IPS-18c (cell line): ENCODE measurements around the gene EXOC3.

Experiments used
- H3K4me3 ChIP-seq: 2 replicates; pipeline ENCODE4 v1.7.0; 2013; ENCODE audit warnings: low read depth, mild to moderate bottlenecking, low read length, moderate library complexity; ENCODE audit not compliant: insufficient read depth
- H3K9me3 ChIP-seq: one replicate; pipeline ENCODE4 v1.6.1; 2013; ENCODE audit warnings: mild to moderate bottlenecking, low read length, moderate library complexity; ENCODE audit not compliant: control insufficient read depth, insufficient read depth

The EXOC3 gene

DNA sequence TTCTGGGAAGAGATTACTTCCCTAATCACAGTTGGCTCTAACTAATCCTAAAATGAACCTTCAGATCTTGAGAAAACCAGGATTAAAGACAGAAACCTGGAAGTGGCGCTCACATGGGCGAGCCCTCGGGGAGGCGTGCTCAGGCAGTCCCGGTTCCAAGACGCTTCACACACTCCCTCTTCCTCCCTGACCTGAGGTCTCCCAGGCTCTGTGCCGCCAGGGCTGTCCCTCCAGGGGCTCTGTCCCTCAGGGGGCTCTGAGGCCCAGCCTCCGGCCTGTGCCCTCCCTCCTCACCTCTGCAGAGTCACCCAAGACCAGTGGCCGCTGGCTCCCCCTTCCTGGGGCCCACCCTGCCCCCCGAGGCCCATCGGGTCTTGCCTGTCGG, 71.1 kb downstream of the EXOC3 start:
- Histone ChIP-seq H3K9me3 (peaks cover 3% of the 10 kb centered on the region), H3K4me3 (no peak overlapping the region)

DNA sequence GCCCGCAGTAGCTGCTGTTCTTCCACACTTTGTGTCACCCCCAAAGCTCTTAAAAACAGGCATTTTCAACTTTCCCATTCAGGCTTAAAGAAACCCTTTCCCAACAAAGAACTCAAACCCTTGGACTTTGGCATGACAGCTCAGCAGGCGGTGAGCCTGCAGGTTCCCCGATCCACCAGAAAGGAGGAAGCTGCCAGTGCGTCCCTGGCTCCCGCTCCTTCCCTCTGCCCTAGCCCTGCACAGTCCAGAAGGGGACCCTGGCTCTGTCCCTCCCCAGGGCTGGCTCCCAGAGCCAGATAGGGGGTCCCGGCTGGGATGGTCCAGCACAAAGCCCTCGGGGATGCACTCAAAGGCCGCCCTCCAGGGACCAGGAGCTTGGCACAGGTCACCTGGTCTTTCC, 71.7 kb downstream of the EXOC3 start:
- Histone ChIP-seq H3K9me3 (peaks cover 3% of the 10 kb centered on the region), H3K4me3 (no peak overlapping the region)

DNA sequence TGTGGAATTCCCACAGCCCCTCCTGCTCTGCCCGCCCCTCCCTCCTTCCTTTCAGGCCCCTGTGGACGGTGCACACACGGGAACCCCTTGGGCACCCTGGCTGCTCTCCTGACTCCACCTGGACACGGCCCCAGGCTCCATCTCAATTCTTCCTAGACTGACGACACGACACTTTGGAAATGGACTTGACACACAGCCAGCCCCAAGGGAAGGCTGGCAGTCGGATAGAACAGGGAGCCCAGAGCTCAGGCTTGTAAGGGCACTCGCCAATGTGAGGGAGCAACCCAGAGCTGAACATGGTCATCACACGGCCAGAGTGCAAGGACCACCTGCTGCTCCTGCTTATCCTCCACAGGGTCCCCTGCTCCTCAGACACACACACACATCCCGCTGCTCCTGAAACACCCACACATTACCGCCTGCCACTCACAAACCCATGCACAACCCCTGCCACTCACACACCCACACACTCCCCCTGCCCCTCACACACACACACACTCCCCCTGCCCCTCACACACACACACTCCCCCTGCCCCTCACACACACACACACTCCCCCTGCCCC, 72.4 kb downstream of the EXOC3 start:
- H3K4me3 ChIP-seq = no peak overlapping the region
- peaks cover 3% of the 10 kb centered on the region for H3K9me3 ChIP-seq

DNA sequence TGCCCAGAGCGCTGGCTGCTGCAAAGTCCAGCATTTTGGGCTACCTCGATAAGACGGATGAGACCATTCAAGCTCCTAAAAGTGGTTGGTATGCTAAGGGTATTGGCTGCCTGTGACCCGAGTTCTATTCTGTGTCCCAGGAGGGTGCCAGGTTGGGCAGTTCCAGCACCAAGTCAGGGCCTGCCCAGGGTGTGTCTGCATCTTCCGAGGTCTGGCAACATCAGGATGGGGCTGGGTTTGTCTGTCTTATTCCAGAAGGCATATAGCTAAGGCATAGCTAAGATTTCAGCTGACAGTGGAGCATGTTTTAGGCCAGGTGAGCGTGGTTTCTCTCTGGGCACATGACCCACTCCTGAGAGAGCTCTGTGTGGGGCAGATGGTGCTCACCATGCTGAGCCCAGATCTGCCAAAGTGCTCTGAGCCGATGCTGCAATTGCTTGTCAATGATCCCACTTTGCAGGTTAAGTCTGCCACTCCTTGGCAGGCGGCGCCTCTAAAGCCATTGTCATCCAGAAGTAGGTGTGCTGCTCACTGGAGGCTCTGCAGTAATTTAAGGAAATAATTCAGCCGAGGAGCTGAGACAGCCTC, 73.5 kb downstream of the EXOC3 start:
- H3K4me3 ChIP-seq = no peak overlapping the region
- peaks cover 3% of the 10 kb centered on the region for H3K9me3 ChIP-seq
